AG09309 (cell line): Measurements from ENCODE around the gene TCF19.

ENCODE experiments used
- DNase-seq: peaks from one replicate; pipeline ENCODE4 v3.0.0-alpha.2; 2010; ENCODE audit warnings: low read depth
- H3K4me3 ChIP-seq: 2 replicates; pipeline ENCODE4 v1.5.1; 2011; ENCODE audit warnings: mild to moderate bottlenecking, low read depth, low read length, moderate library complexity; ENCODE audit not compliant: control insufficient read depth
- TF ChIP-seq, protein P1 (sequence below): IDR thresholded peaks from 2 replicates; pipeline ENCODE4 v1.5.1; 2011; ENCODE audit warnings: mild to moderate bottlenecking, low read depth, low read length, inconsistent platforms; ENCODE audit not compliant: insufficient read depth, control insufficient read depth; ENCODE audit errors: missing control alignments

TCF19 gene

DNA sequence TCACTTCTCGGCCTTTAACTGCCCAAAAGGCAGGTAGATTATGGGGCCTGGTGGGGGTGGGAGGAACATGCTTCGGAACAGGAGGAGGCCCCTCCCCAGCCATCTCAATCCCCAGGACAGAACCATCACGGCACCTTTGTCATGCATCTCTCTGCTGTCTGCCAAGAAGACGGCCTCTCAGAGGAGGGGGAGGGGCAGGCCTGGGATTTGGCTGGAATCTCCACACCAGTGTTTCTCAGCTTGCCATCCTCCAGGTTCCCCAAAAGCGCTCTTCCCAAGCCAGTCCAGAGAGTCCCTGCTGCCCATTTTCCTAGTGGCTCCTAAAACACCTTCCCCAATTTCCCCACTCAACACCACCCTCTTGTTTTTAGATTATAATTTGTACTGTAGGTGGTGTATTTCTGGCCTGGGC, 14.6 kb downstream of the TCF19 start:
- H3K4me3 ChIP-seq, result no peak overlapping the region
- no peak for DNase-seq
- TF ChIP-seq, protein P1, sequence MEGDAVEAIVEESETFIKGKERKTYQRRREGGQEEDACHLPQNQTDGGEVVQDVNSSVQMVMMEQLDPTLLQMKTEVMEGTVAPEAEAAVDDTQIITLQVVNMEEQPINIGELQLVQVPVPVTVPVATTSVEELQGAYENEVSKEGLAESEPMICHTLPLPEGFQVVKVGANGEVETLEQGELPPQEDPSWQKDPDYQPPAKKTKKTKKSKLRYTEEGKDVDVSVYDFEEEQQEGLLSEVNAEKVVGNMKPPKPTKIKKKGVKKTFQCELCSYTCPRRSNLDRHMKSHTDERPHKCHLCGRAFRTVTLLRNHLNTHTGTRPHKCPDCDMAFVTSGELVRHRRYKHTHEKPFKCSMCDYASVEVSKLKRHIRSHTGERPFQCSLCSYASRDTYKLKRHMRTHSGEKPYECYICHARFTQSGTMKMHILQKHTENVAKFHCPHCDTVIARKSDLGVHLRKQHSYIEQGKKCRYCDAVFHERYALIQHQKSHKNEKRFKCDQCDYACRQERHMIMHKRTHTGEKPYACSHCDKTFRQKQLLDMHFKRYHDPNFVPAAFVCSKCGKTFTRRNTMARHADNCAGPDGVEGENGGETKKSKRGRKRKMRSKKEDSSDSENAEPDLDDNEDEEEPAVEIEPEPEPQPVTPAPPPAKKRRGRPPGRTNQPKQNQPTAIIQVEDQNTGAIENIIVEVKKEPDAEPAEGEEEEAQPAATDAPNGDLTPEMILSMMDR, result no peak

DNA sequence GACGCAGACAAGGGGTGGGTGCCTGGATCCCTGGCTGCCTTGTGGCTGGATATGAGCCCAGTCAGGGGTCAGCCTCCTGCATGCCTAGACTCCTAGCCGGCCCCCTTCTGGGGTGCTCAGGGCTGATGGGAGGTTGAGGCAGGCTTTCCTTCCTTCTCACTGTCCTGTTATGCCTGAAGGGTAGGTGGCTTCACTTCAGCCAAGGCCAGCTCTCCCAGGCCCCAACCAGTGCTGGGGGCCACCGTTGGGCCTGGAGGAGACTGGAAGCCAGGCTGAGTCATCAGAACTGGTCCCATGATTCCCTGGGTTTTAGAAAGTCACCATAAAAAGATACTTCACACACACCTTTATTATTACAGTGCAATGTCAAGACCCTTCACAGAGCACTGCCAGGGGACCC, 15.0 kb downstream of the TCF19 start:
- H3K4me3 ChIP-seq, result no peak overlapping the region
- TF ChIP-seq, protein P1, result no peak
- no peak for DNase-seq

DNA sequence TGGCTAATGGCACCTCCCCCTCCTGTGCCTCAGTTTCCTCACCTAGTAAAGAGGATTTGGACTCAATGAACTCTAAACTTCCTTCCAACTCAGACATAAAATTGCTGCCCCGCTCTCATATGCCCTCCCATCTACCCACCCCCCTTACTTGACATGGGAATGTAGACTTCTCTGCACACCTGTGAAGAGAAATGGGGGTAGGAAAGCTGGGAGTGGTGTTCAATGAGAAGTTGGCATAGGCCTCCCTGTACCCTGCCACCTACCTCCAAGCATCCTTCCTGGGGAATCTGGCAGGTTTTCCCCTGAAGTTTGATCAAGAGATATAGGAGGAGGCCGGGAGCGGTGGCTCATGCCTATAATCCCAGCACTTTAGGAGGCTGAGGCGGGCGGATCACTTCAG, 16.0 kb downstream of the TCF19 start:
- no peak overlapping the region for H3K4me3 ChIP-seq
- TF ChIP-seq, protein P1, result no peak
- no peak for DNase-seq

DNA sequence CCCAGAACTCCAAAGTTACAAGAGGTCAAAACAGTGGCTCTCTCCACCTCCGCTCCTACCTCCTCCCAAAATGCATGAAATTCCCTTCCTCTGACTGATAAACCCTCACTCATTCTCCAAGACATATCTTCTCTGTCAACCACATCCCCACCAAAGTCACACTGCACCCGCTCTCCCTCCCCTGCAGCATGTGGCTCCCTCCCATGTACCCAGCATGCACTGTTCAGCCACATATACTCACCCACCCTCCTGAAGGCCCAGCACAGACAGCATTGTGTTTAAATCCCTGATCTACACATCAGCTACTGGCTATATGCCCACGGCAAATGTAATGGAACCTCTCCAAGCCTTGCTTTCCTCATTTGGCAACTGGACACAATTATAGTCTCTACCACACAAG, 17.6 kb downstream of the TCF19 start:
- H3K4me3 ChIP-seq, result no peak overlapping the region
- TF ChIP-seq, protein P1, result no peak
- no peak for DNase-seq

DNA sequence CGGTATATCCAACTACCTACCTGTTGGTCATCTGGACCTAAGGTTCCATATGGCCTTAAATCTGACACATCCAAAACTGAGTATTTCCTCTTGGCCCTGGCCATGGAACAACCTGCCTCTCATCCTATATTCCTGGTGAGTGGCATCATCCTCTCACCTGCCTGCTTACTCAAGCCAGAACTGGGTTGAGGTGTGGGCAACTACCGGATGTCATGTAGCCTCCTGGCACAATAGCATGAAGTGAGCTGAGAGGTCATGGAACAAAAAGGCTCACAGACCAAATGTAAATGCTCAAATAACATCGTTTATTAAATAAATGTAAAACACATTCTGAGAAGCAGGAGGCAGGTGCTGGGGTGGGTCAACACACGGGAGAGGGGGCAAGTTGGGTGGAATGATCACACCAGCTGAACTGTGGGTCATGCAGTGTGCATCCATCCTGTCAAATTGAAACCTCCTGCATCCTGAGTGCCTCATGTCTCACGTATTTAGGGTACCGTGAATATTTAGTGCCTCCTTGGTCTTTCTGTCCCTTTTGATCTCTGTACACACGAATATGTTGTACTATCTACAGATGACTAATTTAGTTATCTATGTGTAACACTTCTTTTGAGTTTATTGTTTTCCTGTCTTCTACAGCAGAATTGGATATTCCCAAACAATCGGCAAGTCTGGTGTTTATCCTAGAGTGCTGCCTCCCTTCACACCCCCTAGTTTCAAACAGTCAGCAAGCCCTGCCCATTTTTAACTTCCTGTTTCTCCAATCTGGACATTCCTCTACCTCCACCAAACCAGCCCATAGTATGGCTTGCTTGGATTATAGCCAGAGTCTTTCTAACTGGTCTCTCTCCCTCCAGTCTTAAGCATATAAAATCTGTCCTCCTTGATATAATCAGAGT, 20.0 kb downstream of the TCF19 start:
- H3K4me3 ChIP-seq, result no peak overlapping the region
- DNase-seq, result no peak
- TF ChIP-seq, protein P1, result no peak

DNA sequence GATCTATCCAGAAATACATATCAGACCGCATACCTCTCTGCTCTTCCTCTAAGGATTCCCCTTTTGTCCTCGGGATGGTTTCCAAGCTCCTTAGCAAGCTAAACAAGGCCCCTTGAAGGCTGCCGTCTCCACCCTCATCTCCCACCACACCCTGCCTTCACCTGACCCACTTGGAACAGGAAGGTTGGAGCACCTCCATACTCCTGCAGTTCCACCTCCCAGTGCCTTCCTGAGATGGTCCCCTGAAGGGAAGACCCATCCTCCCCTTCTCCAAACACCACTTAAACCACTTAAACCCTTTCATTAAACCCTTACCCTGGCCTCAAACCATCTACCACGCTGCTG, 20.6 kb downstream of the TCF19 start:
- TF ChIP-seq, protein P1, result no peak
- no peak overlapping the region for H3K4me3 ChIP-seq
- no peak for DNase-seq
